HG03439 (cell line): ENCODE measurements around the gene ADGRD2.
"Not testable (repeated sequence)": the region's sequence is repeated elsewhere in the genome, so short reads cannot be mapped to it uniquely, and the experiment has no call there.

Source experiments
- ATAC-seq: cut with Tn5 transposase; IDR thresholded peaks from one replicate; pipeline ENCODE4 v1.9.1; 2021; ENCODE audit warnings: mild to moderate bottlenecking, moderate library complexity; ENCODE audit not compliant: unreplicated experiment

The ADGRD2 gene, protein sequence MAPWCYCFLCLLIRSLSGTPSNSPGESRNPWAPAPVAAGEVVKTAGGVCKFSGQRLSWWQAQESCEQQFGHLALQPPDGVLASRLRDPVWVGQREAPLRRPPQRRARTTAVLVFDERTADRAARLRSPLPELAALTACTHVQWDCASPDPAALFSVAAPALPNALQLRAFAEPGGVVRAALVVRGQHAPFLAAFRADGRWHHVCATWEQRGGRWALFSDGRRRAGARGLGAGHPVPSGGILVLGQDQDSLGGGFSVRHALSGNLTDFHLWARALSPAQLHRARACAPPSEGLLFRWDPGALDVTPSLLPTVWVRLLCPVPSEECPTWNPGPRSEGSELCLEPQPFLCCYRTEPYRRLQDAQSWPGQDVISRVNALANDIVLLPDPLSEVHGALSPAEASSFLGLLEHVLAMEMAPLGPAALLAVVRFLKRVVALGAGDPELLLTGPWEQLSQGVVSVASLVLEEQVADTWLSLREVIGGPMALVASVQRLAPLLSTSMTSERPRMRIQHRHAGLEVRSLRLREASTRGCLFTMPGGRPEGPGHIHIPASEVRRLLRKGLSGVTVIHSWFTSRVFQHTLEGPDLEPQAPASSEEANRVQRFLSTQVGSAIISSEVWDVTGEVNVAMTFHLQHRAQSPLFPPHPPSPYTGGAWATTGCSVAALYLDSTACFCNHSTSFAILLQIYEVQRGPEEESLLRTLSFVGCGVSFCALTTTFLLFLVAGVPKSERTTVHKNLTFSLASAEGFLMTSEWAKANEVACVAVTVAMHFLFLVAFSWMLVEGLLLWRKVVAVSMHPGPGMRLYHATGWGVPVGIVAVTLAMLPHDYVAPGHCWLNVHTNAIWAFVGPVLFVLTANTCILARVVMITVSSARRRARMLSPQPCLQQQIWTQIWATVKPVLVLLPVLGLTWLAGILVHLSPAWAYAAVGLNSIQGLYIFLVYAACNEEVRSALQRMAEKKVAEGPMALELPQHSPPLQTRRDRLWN

DNA sequence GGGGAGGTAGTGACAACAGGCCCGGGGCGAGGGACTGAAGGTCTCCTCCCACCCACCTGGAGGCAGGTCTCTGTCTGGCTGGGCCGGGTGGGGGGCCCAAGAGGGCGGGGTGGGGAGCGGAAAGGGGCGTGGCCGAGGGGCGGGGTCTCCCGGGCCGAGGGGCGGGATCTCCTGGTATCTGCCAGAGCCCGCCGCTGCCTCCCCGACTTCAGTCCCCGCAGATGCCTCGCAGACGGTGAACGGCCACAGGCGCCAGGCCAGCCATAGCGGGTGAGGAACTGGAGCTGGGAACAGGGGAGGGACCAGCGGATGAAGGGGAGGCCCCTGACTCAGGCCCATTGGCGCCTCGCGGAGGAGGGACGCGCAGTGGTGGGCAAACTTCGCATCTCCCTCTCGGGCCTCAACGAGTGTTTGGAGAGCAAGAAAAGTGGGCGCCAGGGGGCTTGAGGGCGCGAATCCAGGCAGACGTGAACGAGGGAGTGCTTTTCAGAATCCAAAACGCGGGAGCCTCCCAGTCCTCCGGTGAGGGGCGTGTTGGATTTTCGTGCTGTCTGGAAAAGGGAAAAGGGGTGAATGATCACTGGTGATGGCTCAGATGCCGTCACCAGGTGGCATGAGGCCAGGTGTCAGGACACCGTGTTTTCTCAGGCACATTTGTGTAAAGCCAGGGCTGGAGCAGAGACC, at the start of gene ADGRD2:
TSS of gene ADGRD2 (plus strand) at position 211 of the 684 bp plus-strand sequence. CDS start 1,216 bp downstream, outside the sequence.
- ATAC-seq: no peak

DNA sequence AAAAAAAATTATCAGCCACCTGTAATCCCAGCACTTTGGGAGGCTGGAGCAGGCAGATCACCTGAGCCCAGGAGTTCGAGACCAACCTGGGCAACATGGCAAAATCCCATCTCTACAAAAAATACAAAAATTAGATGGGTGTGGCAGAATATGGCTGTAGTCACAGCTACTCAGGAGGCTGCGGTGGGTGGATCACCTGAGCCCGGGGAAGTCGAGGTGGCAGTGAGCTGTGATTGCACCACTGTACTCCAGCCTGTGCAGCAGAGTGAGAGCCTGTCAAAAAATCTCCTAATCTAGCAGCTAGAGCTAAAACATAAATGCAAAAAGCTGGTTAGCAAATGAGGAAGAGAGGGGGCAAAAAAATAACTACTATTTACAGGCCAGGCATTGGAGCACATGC, 47.0 kb upstream of the ADGRD2 start:
- no peak for ATAC-seq

DNA sequence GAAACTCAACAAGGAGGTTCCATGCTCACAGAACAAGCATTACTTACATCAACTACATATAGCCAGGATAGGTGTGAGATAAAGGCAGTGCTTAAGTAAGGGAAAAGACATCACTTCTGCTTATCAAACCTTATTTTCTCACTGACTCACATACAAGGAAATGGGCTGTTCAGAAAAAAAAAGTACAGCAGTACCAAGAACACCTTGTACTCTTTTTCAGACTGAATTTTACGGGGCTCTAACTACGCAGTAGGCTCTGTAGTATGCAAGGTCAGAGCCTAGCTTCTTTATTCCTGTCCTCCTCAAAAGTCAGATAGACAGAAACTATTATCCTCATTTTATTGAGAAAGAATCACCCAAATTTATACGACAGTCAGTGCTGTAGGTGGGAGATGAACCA, 40.8 kb upstream of the ADGRD2 start:
- no peak for ATAC-seq

DNA sequence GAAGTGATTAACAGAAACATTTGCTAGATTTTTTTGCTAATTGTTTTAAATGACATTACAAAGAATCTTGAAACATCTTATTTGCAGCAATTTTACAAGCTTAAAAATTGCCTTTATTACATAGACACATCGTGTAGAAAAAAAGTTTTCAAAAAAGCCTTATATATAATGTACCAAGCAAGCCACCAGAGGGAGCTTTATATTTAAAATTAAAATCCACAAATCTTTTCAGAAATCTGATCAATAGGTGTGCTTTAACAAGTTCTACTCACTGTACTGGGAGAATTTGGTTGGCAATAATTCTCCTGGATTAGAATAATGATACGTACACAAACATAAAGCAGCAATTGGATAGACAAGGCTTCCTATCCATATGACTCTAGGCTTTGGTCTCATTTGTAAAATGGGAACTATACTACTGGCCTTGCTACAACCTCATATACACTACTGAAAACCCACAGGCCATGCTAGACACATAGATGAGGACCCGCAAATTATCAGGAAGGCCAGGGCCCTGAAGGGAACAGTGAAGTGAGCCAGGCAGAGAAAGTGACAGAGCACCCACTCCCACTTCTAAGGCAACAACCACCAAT, 39.8 kb upstream of the ADGRD2 start:
- no peak for ATAC-seq

DNA sequence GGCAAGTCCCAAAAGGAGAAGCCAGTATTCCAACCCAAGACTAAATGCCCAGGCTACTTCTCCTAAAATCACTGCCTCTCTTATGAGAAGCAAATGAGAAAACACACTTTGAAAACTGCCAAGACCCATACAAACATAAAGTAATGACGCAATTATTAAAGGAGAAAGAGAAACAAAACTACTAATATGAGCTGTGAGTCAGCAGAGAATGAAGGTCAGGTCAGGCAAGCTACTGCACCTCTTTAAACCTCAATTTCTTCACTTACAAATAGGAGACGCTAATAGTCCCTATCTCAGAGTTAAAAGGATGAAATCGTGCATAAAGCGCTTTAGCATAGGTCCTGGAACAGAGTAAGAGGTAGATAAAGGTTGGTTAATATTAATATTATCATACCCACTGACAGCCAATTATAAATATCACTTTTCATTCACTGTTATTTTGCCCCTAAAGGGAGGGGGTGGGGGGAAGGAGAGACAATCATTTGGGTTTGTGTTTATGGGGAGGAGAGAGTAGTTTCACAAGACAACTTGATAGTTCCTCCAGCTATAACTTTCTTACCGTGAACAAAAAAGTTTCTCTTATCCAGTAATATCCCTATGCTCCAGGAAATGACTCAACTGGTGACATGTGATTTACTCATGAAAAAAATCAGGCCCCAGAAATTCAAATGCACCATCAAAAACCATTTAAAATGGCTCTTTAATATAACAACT, 38.6 kb upstream of the ADGRD2 start:
- ATAC-seq: no peak

DNA sequence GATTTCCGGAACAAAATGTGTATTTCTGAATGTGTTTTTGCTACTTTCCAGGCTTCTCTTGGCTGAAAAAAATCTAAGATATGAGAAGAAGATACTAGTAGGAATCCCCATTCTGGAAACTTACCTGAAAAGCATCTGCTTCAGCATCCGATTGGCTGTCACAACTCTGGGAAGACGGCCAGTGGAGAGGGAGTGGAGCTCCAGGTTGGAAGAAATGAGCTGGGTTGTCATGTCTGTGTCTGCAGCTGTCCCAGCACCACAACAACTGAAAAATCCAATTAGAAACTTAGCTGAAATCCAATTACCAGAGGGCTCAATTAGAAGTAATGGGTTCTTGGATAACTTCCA, 38.0 kb upstream of the ADGRD2 start:
- ATAC-seq: no peak

DNA sequence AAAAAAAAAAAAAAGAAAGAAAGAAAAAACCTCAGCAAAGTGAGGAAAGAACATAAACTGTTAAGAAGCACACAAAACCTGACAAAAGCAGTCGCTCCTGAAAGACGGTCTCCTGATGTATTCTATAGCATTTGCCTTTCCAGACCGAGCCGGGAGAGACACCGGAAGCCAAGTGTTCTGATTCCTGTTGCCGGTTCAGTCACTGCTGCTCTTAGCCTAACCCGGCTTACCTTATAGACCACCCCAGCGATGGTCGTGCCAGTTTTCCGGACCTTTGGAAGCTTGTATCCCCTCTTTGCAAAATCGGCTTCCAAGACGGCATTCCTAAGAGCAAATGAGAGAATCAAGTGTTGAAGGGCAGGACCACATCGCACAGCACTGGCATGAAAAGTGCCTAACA, 35.6 kb upstream of the ADGRD2 start:
- no peak for ATAC-seq

DNA sequence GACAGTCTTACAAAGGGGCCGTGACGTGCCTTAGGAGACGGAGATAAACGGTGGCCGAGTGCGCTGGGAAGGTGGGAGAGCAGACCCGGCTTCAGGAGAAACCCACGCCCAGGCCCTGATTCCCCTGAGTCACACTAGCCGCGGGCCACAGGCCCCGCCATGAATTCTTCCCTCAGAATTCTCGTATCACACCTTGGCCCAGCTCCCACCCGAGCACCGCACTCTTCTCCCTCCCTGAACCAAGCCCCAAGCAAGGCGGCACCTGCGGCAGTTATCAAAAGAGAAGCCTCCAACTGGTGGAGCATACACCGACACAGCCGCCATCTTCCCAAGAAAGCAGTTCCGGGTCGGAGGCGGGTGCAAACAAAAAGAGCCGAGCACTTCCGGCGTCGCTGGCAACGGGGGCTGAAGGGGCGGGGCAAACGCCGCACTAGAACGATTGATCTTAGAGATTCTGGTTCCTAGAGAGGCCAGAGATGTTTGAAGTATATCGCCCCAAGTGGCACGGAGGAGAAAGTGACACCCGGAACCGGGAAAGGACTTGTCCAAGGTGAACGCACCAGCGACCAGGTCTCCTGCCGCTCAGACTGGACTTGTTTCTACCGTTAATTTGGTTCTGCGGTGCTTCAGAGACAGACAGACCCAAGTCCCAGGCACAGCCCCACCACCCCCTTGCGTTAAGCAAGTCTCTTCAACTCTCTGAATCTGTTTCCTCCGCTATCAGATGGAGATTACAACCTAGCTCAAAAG, 35.0 kb upstream of the ADGRD2 start, which contains the start of gene PSMB7:
TSS of gene PSMB7 (minus strand) at position 341 of the 750 bp plus-strand sequence. CDS start at position 324, 17 bp downstream.
- ATAC-seq: peak; percentile 89

DNA sequence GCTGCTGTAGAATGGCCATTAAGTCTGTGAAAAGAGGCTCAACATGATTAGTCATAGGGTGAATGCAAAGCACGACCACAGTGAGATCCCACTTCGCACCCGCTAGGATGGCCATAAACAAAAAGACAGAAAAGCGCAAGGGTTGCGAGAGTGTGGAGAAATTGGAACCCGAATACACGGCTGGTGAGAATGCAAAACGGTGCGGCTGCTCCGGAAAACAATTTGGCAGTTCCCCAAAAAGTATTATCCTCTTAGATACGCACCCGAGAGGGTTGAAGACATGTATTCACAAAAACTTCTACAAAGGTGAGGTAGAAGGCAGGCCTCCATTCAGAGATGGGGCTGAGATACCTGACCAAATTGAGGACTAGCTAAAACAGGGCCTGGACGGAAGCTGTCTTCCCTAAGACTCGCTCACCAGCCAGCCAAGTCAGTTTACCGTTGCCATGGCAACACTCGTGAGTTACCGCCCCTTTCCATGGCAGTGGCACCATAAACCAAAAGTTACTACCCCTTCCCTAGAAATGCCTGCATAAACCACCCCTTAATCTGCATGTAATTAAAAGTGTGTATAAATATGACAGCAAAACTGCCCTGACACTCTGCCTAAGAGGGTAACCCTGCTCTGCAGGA, 34.3 kb upstream of the ADGRD2 start:
- no peak for ATAC-seq

DNA sequence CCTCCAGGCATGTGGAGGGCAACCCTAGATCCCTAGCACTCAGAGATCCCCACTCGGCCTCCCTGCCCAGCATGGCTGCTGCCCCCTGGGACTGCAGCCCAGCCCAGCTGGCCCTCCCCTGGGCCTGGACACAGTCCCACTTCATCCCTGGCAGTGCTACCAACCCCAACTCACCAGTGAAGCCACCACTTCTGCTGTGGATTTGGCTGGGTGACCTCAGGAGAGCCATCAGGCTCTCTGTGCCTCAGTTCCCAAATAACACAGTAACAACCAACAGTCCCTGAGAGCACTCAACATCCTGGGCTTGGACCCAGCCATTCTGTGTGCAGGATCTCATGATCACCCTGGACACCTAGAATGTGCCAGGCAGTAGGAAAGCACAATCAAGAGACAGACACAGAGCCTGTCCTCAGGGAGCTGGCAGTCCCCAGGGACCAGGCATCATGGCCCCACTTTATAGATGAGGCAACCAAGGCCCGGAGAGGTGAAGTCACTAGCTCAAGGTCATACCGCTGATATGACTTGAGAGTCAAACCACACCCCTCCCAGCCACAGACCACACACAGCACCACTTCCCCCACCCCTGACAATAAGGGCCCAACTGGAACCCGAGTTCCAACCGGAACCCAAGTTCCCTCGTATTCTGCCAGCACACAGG, 30.3 kb upstream of the ADGRD2 start:
- ATAC-seq: no peak

DNA sequence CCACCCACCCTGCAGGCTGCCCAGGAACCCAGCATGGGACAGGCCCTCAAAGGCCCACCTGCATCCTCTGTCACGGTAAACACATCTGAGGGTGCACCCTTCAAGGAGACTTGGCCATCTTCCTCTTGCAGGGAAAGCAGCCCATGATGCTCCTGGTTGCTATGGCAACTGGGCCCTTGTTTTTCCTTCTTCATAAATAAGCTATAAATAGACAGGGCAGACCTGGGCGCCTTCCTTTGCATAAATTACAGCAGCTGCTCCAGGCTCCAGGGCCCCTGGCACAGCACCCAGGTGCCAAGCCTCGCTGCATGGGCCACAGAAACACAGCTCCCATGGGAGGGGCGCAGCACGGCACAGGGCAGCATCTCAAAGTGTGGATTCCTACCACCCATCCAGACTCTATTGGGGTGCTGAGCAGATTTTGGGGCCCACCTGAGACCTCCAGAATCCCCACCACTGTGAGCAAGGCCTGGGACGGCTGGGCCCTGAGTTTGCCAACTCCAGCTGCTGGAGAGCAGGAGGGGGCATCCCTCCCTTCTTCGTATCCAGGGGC, 29.2 kb upstream of the ADGRD2 start:
- ATAC-seq: no peak

DNA sequence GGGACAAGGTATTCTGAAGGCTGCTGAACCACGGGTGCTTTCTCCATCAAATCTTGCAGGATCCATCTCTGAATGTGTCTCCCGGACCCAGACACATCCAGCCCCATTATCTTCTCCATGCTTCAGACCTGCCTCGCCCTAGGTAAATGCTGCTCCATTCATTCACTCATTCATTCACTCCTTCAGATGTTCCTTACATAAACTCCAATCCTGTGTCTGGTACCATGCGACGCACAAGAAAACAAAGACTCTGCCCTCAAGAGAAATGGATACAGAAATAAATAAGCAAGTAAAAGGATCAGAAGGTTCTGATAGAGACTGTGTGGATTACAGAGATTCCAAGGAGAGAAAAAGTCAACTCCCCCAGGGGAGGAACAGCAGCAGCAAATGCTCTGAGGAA, 27.1 kb upstream of the ADGRD2 start:
- no peak for ATAC-seq

DNA sequence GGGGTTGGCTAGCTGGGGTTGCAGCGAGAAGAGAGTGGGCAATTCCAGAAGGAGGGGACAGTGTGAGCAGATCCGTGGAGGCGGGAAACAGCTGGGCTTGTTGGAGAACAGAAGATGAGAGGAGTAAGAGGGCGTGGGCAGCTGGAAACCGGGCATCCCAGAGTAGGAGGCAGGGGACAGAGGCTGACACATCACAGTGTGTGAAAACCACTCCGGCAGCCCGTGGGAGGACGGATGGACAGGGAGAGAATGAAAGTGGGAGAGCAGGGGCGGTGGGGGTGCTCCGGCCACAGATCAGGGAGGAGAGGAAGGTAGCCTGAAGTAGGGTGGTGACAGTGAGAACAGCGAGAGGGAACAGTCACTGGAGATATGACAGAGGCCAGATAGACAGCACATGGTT, 26.7 kb upstream of the ADGRD2 start:
- ATAC-seq: no peak

DNA sequence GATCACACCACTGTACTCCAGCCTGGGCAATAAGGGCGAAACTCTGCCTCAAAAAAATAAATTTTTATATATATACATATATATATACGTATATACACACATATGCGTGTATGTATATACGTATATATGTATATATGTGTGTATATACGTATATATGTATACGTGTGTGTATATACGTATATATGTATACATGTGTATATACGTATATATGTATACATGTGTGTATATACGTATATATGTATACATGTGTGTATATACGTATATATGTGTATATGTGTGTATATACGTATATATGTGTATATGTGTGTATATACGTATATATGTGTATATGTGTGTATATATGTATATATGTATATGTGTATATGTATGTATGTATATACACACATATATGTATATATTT, 24.5 kb upstream of the ADGRD2 start:
- ATAC-seq: not testable (repeated sequence)

DNA sequence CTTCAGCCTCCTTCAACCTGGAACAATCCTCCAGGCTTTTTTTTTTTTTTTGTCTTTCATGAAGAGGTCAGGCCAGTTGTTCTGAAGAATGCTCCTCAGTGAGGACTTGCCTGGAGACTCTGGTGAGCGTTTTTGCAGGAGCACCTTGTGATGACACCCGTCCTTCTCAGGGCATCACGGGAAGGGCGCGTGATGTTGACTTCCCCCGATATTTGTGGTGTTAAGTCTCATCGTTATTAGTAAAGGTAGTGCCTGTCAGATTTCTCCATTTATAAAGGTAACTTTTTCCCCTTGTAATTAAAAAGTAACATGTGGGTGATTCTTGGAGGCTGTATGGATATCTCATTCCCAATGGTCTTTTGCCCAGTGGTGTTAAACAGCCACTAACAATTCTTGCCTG, 23.9 kb upstream of the ADGRD2 start:
- ATAC-seq: no peak

DNA sequence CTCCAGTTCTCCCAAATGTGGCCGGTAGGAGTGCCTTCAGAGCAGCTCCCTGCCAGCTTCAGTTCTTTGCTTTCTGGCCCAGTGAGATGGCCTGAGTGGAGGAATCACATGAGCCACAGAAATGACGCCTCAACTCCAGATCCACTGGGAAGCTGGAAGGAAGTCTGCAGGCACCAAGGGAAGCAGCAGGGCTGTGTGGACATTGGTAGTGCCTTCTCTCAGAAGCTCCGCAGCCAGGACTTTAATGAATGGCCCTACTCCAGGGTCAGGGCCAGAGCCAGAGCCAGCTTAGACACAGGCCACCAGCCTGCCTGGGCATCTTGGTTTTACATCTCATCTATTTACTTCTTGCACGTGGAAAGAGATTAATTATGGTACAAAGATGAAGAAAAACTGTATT, 23.0 kb upstream of the ADGRD2 start:
- no peak for ATAC-seq

DNA sequence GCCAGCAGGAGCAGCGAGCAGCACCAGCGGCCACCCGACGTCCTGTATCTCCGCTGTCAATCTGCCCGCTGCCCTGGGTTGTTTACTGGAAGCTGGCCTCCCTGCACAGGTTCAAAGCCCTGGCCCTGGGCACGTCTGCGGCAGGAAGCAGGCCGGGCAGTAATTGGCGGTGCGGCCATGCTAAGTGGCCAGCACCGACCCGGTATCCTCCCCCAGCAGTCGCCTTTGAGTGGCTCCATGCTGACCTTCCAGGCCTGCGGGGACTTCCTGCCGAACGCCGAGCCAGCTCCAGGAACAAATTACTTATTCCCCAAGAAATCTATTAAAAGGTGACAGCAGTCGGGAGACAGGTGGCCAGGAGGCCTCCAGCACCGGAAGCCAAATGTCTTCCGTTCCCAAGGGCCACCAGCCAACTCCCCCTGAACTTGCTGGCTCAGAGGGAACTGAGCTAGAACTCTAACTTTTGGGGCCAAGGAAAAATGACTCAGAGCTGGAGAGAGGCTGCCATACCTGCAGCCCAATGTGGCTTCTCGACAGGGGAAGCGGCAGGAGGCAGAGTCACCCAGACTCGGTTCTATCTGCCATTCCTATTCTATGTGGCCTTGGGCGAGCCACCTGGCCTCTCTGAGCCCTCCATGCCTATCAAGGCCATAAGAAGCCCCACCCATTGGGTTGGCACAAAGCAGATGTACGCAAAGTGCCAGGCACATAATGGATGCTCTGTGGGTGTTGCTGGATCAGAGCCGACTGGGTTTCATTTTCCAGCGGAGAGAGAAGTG, 21.3 kb upstream of the ADGRD2 start:
- no peak for ATAC-seq

DNA sequence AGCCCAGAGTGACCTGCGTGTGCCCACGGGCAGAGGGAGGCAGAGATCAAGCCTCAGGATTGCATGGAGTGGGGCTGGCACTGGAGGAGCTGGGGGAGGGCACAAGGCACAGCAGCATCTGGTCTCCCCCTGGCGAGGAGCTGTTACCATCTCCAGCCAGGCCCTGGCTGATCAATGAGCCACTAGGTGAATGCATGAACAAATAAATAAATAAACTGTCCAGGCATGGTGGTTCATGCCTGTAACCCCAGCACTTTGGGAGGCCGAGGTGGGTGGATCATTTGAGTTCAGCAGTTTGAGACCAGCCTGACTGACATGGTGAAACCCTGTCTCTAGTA, 20.8 kb upstream of the ADGRD2 start:
- no peak for ATAC-seq
